CD14-positive monocyte (primary cell): ENCODE results near the gene HMCN1. TPM values are rescaled to one million over a fixed set of nuclear protein-coding genes. Genes with fewer than 3 reads are reported as not detected.

ENCODE experiments used
- DNase-seq, 3 donors: peaks; one replicate each; pipeline ENCODE4 v3.0.0-alpha.2; 2011 to 2022
- H2AFZ ChIP-seq: 2 replicates; pipeline ENCODE4 v1.6.0; 2012; ENCODE audit warnings: mild to moderate bottlenecking, low read depth, low read length, inconsistent platforms; ENCODE audit not compliant: insufficient read depth, poor library complexity, severe bottlenecking
- H3K27ac ChIP-seq, 2 donors: 1 replicate in 1 of 2; 2 replicates in 1 of 2; pipeline ENCODE4 v1.5.1; 2012 to 2013; ENCODE audit warnings: low read length in 2 of 2, control low read depth in 1 of 2, inconsistent platforms in 1 of 2, low read depth in 1 of 2, mild to moderate bottlenecking in 1 of 2
- H3K27me3 ChIP-seq, 2 donors: one replicate each; pipeline versions ENCODE4 v1.6.0 to v1.6.1; 2011 to 2013; ENCODE audit warnings: low read length in 2 of 2; ENCODE audit not compliant: control insufficient read depth in 2 of 2, insufficient read depth in 2 of 2
- H3K36me3 ChIP-seq, 2 donors: replicated peaks in 1 of 2; 1 replicate in 1 of 2; 2 replicates in 1 of 2; pipeline versions ENCODE4 v1.5.1 to v1.6.1; 2012 to 2013; ENCODE audit warnings: low read length in 2 of 2, control low read depth in 1 of 2, inconsistent platforms in 1 of 2, mild to moderate bottlenecking in 1 of 2; ENCODE audit not compliant: insufficient read depth in 2 of 2, control insufficient read depth in 1 of 2
- H3K4me1 ChIP-seq, 2 donors: 1 replicate in 1 of 2; 2 replicates in 1 of 2; pipeline versions ENCODE4 v1.5.1 to v1.6.1; 2012 to 2013; ENCODE audit warnings: low read length in 2 of 2, control low read depth in 1 of 2, inconsistent platforms in 1 of 2, mild to moderate bottlenecking in 1 of 2, moderate library complexity in 1 of 2; ENCODE audit not compliant: insufficient read depth in 2 of 2, control insufficient read depth in 1 of 2
- H3K4me2 ChIP-seq: replicated peaks from 2 replicates; pipeline ENCODE3; 2012; ENCODE audit warnings: low read length, moderate library complexity, mild to moderate bottlenecking; ENCODE audit not compliant: poor library complexity, severe bottlenecking; ENCODE audit errors: extremely low read depth
- H3K4me3 ChIP-seq, 3 experiments: fragments of 200-600 bp in 1 of 3; sonication (generic) in 1 of 3; replicated peaks in 1 of 3; 1 replicate in 2 of 3; 2 replicates in 1 of 3; pipeline ENCODE4 v1.5.1; 2011 to 2013; ENCODE audit warnings: low read length in 3 of 3, mild to moderate bottlenecking in 3 of 3, control low read depth in 2 of 3, low read depth in 2 of 3, inconsistent platforms in 1 of 3, moderate library complexity in 1 of 3
- H3K79me2 ChIP-seq: 2 replicates; pipeline ENCODE4 v1.6.0; 2012; ENCODE audit warnings: mild to moderate bottlenecking, control low read depth, inconsistent platforms, low read length, moderate library complexity; ENCODE audit not compliant: insufficient read depth
- H3K9ac ChIP-seq: 2 replicates; pipeline ENCODE4 v1.6.0; 2017; ENCODE audit warnings: low read length, mild to moderate bottlenecking; ENCODE audit not compliant: insufficient read depth, poor library complexity, severe bottlenecking
- H3K9me3 ChIP-seq, 2 donors: replicated peaks in 1 of 2; 1 replicate in 1 of 2; 2 replicates in 1 of 2; pipeline versions ENCODE4 v1.5.1 to v1.6.1; 2012 to 2013; ENCODE audit warnings: low read length in 2 of 2, control low read depth in 1 of 2; ENCODE audit not compliant: control insufficient read depth in 1 of 2, insufficient read depth in 1 of 2
- H4K20me1 ChIP-seq: 2 replicates; pipeline ENCODE4 v1.6.0; 2012; ENCODE audit warnings: mild to moderate bottlenecking, low read length, control low read depth, moderate library complexity; ENCODE audit not compliant: insufficient read depth
- H3K27ac Mint-ChIP-seq, 7 donors: one replicate each; pipeline ENCODE4 v1.8.0; 2020; ENCODE audit warnings: mild to moderate bottlenecking in 7 of 7, mixed read lengths in 7 of 7, moderate library complexity in 6 of 7, inconsistent platforms in 2 of 7
- H3K27me3 Mint-ChIP-seq, 3 donors: one replicate each; pipeline ENCODE4 v1.8.0; 2021 to 2022; ENCODE audit warnings: low read depth in 3 of 3, mild to moderate bottlenecking in 3 of 3, mixed read lengths in 3 of 3, moderate library complexity in 3 of 3, inconsistent platforms in 1 of 3
- H3K36me3 Mint-ChIP-seq, 2 donors: one replicate each; pipeline ENCODE4 v1.8.0; 2020; ENCODE audit warnings: mixed read lengths in 2 of 2, inconsistent platforms in 1 of 2, mild to moderate bottlenecking in 1 of 2
- H3K4me1 Mint-ChIP-seq: one replicate; pipeline ENCODE4 v1.8.0; 2020; ENCODE audit warnings: mild to moderate bottlenecking, mixed read lengths
- H3K4me3 Mint-ChIP-seq, 2 donors: one replicate each; pipeline ENCODE4 v1.8.0; 2020; ENCODE audit warnings: mild to moderate bottlenecking in 2 of 2, mixed read lengths in 2 of 2, moderate library complexity in 1 of 2
- H3K9me3 Mint-ChIP-seq, 7 donors: one replicate each; pipeline ENCODE4 v1.8.0; 2020 to 2022; ENCODE audit warnings: mixed read lengths in 7 of 7, mild to moderate bottlenecking in 6 of 7, moderate library complexity in 6 of 7, inconsistent platforms in 2 of 7
- CTCF ChIP-seq: fragments of 200-600 bp; IDR thresholded peaks from one replicate; pipeline ENCODE4 v1.8.0; 2022; ENCODE audit warnings: antibody characterized with exemption, mild to moderate bottlenecking
- WGBS: methylation state at CpG from one replicate; pipeline ENCODE4 v1.1.5; 2013; ENCODE audit warnings: missing lambda C conversion rate; ENCODE audit not compliant: insufficient coverage; 5-methylcytosine and 5-hydroxymethylcytosine counted together
- intact Hi-C, 2 donors: fragments of 100-400 bp; cut with micrococcal nuclease; formaldehyde crosslinking; loops; one replicate each; pipeline versions ENCODE4 v1.15.0 to v1.15.1; 2023
- polyA plus RNA-seq, 3 donors: library from polyadenylated mRNA; depleted of rRNA in 1 of 3; unstranded in 2 of 3; stranded (reverse) in 1 of 3; fragments of 300-500 nt in 2 of 3; fragments of >200 nt in 1 of 3; fragmentation: Illumina TruSeq in 2 of 3; gene quantifications; 1 replicate in 2 of 3; 2 replicates in 1 of 3; pipeline ENCODE4 v1.2.3, GENCODE V29; 2012 to 2021

HMCN1 gene
- polyA plus RNA-seq, 3 donors = not detected

GRCh38 chr1:186022184-186022583 lies 288.0 kb downstream of the HMCN1 start:
- no peaks in the 10 kb centered on the region for H3K36me3 ChIP-seq
- no peak overlapping the region for H3K27ac Mint-ChIP-seq
- no peak overlapping the region for H3K4me3 Mint-ChIP-seq
- H3K4me3 ChIP-seq = no peak overlapping the region
- intact Hi-C loops = no loop called here
- peaks cover 0 to 3% (median 0%) of the 10 kb centered on the region in 7 donors for H3K9me3 Mint-ChIP-seq
- no peak overlapping the region for H3K27ac ChIP-seq
- H3K9me3 ChIP-seq = no peaks in the 10 kb centered on the region
- H3K4me1 ChIP-seq = no peaks in the 10 kb centered on the region
- no peaks in the 10 kb centered on the region for H4K20me1 ChIP-seq
- no peak overlapping the region for H2AFZ ChIP-seq
- no CpG with 5 or more reads among the region's 1 CpG for WGBS
- no peaks in the 10 kb centered on the region for H3K27me3 ChIP-seq
- no peak overlapping the region for H3K9ac ChIP-seq
- DNase-seq = no peak
- no peak for TF ChIP-seq CTCF
- H3K79me2 ChIP-seq = no peaks in the 10 kb centered on the region
- no peaks in the 10 kb centered on the region for H3K27me3 Mint-ChIP-seq
- H3K36me3 Mint-ChIP-seq = no peaks in the 10 kb centered on the region
- no peaks in the 10 kb centered on the region for H3K4me1 Mint-ChIP-seq
- no peak overlapping the region for H3K4me2 ChIP-seq

GRCh38 chr1:186026946-186027345 lies 292.8 kb downstream of the HMCN1 start:
- Histone ChIP-seq H3K27me3 (no peaks in the 10 kb centered on the region), H3K79me2 (no peaks in the 10 kb centered on the region), H3K27ac (no peak overlapping the region), H3K9me3 (no peaks in the 10 kb centered on the region), H3K4me3 (no peak overlapping the region), H3K36me3 (no peaks in the 10 kb centered on the region), H4K20me1 (no peaks in the 10 kb centered on the region), H3K9ac (no peak overlapping the region), H3K4me1 (no peaks in the 10 kb centered on the region), H3K4me2 (no peak overlapping the region), H2AFZ (no peak overlapping the region)
- Mint-ChIP-seq H3K27me3 (peaks cover 0 to 2% (median 0%) of the 10 kb centered on the region in 3 donors), H3K4me1 (no peaks in the 10 kb centered on the region), H3K4me3 (no peak overlapping the region), H3K9me3 (peaks cover 0 to 9% (median 3%) of the 10 kb centered on the region in 7 donors), H3K27ac (no peak overlapping the region), H3K36me3 (no peaks in the 10 kb centered on the region)
- no peak for TF ChIP-seq CTCF
- no CpG with 5 or more reads among the region's 1 CpG for WGBS
- no peak for DNase-seq
- intact Hi-C loops = no loop called here
